GM20431 (cell line): ENCODE data around the gene FUCA1.
"Not testable (repeated sequence)": the region's sequence is repeated elsewhere in the genome, so short reads cannot be mapped to it uniquely, and the experiment has no call there.

ENCODE experiments used
- in situ Hi-C: fragments of 300-500 bp; cut with MseI, MboI; formaldehyde crosslinking; loops from one replicate; pipeline ENCODE4 v1.15.0; 2020; ENCODE audit warnings: low sequenced_read_pairs; ENCODE audit not compliant: unreplicated experiment

FUCA1 gene

DNA sequence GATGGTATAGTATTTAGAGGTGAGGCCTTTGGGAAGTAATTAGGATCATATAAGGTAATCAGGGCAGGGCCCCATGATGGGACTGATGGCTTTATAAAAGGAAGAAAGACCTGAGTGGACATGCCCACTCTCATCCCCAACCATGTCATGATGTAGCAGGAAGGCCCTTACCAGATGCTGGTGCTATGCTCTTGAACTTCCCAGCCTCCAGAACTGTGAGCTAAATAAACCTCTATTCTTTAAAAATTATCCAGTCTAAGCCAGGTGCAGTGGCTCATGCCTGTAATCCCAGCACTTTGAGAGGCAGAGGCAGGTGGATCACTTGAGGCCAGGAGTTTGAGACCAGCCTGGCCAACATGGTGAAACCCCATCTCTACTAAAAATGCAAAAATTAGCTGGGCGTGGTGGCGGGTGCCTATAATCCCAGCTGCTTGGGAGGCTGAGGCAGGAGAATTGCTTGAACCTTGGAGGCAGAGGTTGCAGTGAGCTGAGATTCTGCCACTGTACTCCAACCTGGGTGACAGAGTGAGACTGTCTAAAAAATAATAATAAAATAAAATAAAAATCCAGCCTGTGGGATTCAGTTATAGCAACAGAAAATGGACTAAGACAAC is 20.5 kb downstream of the FUCA1 start:
- in situ Hi-C loops: not testable (repeated sequence)

DNA sequence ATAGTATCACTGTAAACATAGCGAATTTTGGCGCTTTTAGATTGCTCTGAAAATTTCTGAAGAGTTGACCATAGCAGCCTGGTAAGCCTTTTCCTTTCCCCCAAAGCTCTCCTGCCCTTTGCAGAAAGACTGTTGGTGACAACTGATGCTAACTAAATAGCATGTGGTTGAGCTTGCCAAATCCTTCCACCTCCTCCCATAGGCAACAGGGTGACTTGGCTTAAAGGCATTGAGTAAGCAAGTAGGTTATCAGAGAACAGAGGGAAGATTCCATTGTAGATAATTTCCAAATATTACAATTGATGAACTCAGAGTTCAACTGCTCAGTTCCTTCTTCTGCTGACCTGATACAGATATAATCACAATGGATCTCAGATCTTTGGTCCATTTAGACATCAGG is 22.9 kb downstream of the FUCA1 start:
- in situ Hi-C loops: no loop called here

DNA sequence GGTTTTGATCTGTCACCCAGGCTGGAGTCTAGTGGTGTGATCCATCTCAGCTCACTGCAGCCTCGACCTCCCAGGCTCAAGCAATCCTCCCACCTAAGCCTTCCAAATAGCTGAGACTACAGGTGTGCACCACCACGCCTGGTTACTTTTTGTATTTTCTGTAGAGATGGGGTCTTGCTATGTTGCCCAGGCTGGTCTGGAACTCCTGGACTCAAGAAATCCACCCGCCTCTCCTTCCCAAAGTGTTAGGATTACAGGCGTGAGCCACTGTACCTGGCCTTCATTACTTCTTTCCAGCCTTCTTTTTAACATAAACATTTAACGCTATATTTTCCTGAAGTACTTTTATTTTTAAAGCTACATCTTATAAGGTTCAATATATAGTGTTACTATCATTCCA is 24.4 kb downstream of the FUCA1 start:
- in situ Hi-C loops: no loop called here

DNA sequence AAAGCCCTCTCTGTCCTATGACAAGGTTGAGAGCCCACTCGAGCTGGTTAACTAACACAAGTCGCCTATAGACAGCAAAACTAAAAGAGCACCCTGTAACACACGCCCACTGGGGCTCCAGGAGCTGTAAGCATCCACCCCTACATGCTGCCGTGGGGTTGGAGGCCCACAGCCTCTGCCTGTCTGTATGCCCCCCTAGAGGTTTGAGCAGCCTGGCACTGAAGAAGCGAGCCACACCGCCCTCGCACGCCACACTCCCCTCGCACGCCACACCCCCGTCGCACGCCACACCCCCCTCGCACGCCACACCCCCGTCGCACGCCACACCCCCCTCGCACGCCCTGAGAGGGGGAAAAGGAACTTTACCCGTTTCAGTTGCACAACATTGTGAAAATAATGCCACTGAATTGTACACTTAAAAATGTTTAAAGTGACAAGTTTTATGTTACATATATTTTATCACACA is 29.7 kb downstream of the FUCA1 start:
- in situ Hi-C loops: no loop called here

DNA sequence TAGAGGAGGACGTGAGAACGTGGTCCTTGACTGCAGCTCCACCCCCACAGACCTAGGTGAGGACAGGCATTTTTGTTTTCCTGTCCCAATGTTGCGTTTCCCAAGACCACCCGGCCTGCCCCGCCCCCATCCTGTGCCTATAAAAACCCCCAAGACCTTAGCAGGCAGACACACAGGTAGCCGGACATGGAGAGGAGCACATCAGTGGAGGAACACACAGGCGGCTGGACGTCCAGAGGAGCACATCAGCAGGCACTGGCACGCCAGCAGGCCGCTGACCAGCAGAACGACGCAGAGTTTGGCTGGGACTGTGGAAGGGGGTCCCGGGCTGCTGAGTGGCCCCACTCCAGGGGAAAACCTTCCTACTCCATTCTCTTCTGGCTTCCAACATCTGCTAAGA is 30.2 kb downstream of the FUCA1 start:
- in situ Hi-C loops: no loop called here

DNA sequence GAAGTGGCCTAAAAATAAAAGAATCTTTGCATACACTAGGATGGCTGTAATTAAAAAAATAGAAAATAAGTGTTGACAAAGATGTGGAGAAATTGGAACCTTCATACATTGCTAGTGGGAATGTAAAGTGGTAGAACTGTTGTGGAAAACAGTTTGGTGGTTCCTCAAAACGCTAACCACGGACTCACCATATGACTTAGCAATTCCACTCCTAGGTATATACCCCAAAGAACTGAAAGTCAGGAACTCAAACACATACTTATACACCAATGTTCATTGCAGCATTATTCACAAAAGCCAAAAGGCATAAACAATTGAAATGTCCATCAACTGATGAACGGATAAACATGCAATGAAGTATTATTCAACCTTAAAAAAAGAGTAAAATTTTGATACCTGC is 32.1 kb downstream of the FUCA1 start:
- in situ Hi-C loops: no loop called here

DNA sequence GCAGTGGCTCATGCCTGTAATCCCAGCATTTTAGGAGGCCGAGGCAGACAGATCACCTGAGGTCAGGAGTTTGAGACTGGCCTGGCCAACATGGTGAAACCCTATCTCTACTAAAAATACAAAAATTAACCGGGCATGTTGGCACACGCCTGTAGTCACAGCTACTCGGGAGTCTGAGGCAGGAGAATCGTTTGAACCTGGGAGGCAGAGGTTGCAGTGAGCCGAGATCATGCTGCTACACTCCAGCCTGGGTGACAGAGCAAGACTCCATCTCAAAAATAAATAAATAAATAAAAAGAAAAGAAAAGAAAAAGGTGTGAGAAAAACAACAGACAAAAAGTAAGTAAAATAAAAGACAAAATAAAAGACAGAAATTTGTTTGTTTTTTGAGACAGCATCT is 33.9 kb downstream of the FUCA1 start:
- in situ Hi-C loops: not testable (repeated sequence)

DNA sequence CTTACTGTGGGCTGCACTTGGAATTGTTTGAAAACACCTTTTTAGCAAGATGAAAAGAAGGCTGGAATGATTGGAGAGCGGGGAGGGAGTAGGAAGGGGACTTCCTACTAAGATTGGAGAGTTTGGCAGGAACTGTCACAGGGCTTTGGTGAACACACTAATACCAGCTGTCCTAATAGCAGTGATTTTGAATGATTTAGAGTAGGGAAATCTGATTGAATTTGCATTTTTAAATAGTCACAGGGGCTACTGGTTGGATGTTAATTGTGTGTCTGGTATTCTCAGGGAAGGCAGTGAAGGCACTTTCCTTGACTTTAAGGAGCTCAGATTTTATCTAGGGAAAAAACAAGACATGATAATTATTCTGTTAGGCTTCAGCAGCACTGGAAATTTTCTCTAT is 40.4 kb downstream of the FUCA1 start:
- in situ Hi-C loops: no loop called here

DNA sequence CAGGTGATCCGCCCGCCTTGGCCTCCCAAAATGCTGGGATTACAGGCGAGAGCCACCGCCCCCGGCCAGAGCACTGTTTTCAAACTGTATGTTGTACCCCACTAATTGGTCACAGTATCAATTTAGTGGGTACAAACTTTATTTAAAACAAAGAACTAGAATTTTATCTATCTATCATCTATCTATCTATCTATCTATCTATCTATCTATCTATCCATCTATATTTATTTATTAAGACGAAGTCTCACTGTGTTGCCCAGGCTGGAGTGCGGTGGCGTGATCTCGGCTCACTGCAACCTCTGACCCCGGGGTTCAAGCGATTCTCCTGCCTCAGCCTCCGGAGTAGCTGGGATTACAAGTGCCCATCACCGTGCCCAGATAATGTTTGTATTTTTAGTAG is 41.5 kb downstream of the FUCA1 start:
- in situ Hi-C loops: not testable (repeated sequence)

DNA sequence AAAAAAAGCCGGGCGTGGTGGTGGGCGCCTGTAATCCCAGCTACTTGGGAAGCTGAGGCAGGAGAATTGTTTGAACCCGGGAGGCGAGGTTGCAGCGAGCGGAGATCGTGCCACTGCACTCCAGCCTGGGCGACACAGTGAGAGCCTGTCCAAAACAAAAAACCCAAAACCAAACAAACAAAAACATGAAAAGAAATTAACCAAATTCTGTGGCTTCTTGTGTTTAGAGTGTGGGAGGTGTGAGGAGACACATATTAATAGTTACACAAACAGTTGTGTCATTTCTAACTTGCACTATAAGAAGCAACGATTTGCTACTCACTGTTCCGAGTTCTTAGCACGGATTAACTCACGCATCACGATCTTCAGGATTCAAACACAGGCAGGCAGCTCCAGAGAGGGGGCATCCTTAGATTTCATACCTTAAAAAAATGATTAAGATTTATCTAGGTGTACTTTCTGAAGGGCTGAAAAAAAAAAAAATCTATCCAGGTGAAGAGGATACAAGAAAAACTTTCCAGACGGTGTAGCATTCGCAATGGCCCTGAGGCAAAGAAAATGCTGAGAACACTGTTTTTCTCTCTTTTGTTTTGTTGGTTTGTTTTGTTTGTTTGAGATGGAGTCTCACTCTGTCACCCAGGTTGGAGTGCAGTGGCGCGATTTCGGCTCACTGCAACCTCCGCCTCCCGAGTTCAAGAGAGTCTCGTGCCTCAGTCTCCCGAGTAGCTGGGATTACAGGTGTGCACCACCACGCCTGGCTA is 42.1 kb downstream of the FUCA1 start:
- in situ Hi-C loops: no loop called here

DNA sequence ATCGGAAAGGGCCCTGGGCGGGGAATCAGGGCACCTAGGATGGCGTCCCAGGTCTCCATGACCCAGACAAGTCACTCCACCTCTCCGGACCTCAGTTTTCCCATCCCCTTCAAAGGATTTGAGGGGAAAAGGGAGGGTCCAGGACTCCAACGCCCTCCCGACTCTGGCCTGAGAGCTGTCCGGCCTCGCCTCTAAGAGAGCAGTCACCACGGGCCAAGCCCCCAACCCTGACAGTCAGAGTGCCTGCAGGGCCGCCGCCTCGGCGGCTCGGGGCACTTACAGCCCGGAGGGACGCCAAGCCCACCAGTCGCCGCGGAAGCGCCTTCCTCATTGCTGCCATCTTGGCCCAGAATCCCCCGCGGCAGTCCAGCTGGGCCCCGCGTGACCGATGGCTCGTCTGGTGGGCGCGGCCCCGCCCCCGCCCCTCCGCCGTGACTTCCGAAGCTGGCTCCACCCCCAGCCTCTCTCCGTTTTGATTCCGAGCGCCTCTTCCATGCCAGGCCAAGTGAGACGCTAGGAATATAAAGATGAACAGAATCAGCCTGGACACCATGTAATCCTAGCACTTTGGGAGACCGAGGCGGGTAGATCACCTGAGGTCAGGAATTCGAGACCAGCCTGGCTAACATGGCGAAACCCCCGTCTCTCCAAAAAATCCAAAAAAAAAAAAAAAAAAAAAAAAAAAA is 42.9 kb downstream of the FUCA1 start, which contains the start of gene HMGCL:
Gene HMGCL (minus strand): TSS at position 354 of the 686 bp plus-strand sequence. CDS start 14 bp downstream, at position 340.
- in situ Hi-C loops: no loop called here

DNA sequence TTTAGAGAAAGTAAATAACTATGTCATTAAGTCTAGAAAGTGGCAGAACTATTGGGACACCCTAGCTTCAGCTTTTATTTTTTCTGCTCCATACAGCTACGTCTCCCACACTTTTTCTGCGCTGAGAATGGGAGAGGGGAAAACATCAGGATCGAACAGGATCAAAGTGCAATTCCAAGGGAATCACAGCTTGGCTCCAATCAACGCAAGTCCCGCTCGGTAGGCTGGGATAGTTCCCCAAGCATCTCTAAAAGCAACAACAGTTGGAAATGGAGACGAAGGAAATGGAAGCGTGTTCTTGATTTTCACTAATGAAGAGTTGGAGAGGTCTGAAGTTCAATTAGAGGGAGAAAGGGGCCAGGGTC is 43.4 kb downstream of the FUCA1 start:
- in situ Hi-C loops: no loop called here

DNA sequence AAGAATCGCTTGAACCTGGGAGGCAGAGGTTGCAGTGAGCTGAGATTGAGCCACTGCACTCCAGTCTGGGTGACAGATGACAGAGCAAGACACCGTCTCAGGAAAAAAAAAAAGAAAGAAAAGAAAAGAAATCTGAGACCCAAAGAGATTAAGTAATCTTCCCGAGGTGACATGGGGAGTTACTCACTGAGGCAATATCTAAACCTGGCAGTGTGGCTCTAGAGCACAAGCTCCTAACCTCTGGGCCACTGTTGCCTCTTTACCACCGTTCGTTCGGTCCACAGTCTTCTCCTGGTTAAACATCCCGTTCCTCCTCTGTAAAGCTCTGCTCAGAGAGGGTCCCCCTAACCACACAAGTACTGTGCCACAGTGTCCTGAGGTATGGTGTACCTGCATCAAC is 44.3 kb downstream of the FUCA1 start:
- in situ Hi-C loops: no loop called here

DNA sequence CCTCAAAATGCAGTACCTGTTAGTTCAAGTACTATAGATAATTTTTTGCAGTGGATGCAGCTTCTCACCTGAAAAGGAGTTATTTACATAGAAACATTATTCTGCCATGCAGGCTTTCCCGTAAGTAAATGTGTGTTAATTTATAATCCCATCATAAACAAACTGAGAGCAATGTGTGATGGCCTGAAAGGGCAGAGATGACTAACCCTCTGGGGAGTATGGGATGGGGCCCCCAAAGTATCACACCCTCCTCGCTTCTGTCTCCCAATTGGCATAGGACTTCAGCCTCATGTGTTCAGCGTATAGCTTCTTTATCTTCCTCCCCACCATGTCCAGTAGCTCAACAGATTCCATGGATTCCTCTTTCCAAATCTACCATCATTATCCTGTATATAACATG is 50.5 kb downstream of the FUCA1 start:
- in situ Hi-C loops: no loop called here

DNA sequence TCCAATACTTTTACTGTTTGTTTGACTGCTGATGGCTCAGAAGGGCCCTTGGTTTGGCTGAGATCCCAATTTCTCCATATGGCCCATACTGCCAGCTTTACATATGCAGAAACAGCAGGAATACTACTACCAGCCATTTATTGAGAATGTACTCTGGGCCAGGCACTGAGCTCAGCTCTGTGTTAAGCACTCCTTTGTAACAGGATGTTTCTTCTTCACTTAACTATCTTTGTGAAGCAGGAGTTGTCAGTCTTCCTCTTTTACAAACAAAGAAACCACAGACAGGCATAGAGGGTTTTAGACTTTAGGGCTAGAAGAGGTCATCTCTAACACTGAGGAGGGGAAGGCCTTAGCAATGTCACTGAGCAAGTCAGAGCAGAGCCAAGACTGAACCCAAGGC is 51.2 kb downstream of the FUCA1 start:
- in situ Hi-C loops: no loop called here

DNA sequence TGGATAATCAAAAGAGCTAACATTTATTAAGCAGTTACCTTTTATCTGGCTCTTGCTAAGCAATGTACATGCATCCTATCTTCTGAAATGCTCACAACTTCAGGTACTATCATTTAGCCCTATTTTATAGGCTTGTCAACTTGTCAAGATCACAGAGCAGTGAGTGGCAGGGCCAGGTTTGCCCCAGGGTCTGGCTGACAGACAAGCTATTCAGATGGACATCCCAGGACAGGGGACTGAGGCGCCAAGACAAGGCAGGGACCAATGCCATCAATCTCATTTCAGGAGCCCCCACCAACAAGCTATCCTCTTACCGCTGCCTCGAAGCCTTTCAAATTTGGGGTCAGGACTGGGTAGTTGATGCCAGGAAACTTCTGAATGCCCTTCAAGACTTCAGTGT is 51.7 kb downstream of the FUCA1 start:
- in situ Hi-C loops: no loop called here

DNA sequence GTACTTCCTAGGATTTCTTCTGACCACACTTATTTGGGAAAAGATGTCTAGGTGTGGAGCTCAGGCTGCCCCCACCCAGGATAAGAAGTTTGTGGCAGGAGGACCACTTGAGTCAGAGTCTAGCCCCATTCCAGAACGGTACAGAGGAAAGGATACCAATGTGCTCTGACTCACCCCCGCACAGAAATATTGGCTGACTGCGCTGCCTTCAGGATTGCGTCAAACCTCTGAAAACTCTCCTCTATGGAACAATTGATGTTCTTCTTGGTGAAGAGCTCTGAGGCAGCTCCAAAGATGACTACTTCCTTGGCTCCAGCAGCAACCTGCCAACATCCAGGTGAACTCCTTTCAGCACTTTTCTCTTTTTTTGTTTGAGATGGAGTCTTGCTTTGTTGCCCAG is 54.1 kb downstream of the FUCA1 start:
- in situ Hi-C loops: no loop called here

DNA sequence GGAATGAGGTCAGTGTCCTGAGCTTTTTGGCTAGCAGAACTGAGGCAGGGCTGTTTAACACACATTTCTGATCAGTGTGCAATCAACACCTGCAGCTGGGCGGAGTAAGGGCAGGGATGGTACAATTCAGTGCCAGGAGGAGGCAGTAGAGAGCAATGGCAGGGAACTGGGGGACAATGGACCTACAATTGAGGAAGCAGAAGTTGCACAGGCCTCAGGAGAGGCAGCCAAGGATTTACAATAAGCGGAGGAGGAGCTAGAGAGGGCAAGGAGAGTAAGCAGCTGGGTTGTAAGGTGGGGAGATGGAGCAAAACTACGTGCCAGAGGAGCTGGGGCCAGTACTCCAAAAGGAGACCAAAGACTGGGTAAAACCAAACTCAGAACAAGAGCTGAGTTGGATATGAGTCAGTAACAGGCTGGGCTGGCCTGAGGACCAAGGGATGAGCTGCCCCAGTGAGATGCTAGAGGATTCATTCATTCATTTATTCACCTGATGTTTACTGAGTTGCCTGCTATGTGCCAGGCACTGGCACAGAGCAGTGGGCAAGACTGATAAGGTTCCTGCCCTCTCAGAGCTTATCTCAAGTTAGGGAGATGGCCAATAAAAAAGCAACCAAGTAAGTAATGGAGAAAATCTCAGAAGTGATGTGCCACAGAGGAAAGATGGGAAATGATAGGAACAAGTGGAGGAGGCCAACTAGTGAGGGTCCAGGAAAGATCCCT is 57.1 kb downstream of the FUCA1 start:
- in situ Hi-C loops: no loop called here

DNA sequence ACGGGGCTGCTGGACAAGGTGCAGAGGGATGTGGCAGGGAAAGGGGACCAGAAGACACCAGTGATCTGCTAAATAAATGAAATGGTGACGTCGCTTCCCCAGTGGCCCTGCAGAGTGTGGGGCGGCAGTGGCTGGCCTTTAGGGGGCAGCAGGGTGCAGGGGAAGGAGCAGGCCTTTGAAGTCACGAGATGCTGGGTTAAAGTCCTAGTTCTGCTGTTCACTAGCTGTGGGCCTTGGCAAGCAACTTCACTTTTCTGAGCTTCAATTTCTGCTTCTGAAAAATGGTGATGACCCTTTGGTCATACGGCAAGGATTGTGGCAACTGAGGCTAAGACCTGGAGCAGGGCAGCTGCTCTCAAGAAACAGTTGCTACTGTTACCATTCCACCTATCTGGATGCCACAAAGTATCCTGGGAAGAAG is 58.3 kb downstream of the FUCA1 start:
- in situ Hi-C loops: loop anchor here (10.0 kb wide), 1 partner anchor 105 kb away; the partner anchor contains the start of gene CNR2

DNA sequence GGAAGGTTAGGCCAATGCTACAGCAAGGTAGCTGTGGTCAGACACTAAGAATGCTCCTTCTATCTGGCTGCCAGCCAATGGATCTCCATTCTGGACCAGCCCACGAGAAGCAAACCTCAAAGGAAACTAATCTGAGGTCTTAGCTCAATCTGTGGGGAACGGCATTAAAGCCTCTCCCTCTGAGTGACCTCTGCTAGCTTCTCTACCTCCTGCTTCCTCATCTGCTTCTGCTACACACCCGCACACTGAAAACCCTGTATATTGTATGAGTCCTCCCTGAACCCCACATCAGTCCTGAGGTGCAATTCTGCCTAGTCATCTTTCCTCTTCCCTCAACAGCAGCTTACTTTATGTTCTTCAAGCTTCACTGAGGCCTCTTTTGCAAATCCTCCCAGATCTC is 60.6 kb downstream of the FUCA1 start:
- in situ Hi-C loops: loop anchor here (10.0 kb wide), 1 partner anchor 107 kb away; the partner anchor contains the start of gene CNR2
